OCI-LY1 (cell line): ENCODE results near the gene CACNA1D.

Source experiments
- EZH2 ChIP-seq: fragments of 200-600 bp; sonication (generic), shearing (Covaris generic); IDR thresholded peaks from 2 replicates; pipeline ENCODE4 v1.8.0; 2017; ENCODE audit warnings: borderline replicate concordance, mixed run types, mild to moderate bottlenecking, antibody characterized with exemption, low read length, moderate library complexity, mixed read lengths
- TF ChIP-seq, protein P1 (sequence below): fragments of 200-600 bp; sonication (generic), shearing (Covaris generic); IDR thresholded peaks from 2 replicates; pipeline ENCODE4 v1.5.1; 2017; ENCODE audit warnings: mild to moderate bottlenecking, antibody characterized with exemption, low read length, moderate library complexity, mixed read lengths

DNA sequence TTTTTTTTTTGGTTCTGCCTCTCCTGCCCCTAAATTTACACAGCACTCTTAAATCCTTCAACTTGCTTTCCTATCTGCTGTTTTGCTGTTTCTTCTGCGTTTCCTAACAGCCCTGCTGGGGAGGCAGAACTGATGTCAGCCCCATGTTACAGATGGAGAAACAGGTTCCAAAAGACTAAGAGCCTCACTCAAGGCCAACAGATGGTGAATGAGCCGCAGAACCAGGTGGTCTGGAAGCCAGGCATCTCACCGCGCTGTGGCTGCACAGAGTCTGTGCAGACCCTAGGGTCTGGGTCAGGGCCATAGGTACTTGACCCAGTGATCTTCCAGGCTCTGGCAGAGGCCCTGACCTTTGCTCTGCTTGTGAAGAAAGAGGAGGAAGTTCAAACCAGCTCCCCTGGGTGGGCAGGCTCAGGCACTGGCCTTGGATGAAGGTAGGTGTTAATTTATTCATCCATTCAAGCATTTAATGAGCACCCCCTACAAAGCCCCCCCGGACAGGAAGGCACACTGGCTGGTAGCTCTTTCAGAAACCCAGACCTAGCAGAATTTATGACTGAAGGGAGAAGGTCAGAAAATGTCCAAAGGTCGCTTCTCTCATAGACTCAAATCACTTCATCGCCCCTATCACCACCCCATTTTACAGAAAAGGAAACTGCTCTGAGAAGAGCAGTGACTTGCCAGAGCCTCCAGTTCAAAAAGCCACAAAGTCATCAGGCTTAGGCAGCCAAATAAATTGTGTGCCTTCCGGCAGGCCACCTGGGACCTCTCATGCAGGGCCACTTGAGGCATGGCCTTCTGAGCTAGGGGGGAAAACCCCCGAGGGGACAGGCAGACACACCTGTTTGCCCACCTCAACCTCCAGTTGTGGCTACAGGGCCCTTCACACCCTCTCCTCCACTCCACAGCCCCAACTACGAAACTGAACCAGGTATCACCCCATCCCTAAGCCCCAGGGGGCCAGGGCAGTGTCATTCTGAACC, 349.1 kb downstream of the CACNA1D start:
- TF ChIP-seq, protein P1, sequence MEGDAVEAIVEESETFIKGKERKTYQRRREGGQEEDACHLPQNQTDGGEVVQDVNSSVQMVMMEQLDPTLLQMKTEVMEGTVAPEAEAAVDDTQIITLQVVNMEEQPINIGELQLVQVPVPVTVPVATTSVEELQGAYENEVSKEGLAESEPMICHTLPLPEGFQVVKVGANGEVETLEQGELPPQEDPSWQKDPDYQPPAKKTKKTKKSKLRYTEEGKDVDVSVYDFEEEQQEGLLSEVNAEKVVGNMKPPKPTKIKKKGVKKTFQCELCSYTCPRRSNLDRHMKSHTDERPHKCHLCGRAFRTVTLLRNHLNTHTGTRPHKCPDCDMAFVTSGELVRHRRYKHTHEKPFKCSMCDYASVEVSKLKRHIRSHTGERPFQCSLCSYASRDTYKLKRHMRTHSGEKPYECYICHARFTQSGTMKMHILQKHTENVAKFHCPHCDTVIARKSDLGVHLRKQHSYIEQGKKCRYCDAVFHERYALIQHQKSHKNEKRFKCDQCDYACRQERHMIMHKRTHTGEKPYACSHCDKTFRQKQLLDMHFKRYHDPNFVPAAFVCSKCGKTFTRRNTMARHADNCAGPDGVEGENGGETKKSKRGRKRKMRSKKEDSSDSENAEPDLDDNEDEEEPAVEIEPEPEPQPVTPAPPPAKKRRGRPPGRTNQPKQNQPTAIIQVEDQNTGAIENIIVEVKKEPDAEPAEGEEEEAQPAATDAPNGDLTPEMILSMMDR: no peak
- TF ChIP-seq EZH2: no peak
